Rectal smooth muscle tissue (tissue), 1 donor: ENCODE data around the gene CSRP1.

Experiments used
- H3K27ac ChIP-seq: one replicate; pipeline ENCODE4 v1.7.0; 2013; ENCODE audit warnings: low read depth, low read length, inconsistent platforms
- H3K27me3 ChIP-seq: one replicate; pipeline ENCODE4 v1.7.0; 2013; ENCODE audit warnings: low read length; ENCODE audit not compliant: control insufficient read depth, insufficient read depth
- H3K36me3 ChIP-seq: one replicate; pipeline ENCODE4 v1.7.0; 2013; ENCODE audit warnings: low read length; ENCODE audit not compliant: control insufficient read depth, insufficient read depth
- H3K4me1 ChIP-seq: one replicate; pipeline ENCODE4 v1.7.0; 2013; ENCODE audit warnings: low read length; ENCODE audit not compliant: control insufficient read depth, insufficient read depth
- H3K4me3 ChIP-seq: one replicate; pipeline ENCODE4 v1.7.0; 2013; ENCODE audit warnings: low read length
- H3K9ac ChIP-seq: one replicate; pipeline ENCODE4 v1.7.0; 2013; ENCODE audit warnings: low read length

The CSRP1 gene

DNA sequence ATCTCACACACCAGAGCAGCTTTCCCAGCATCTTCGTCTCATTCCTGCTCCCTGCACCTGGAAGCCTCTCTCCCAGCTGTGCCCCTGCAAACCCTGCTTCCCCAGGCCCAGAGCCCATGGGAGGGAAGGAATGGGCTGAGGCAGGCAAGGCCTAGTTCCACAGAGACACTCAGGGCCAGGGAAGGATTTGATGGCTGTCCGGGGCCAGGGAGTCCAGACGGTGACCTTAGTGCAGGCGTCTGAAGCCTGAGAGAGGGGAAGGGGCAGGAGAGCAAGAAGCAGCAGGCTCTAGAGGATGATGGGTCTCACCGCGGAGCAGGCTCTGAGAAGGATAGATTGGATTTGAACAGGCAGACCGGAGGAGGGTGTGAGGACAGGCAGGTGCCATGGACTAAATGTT, 63.2 kb downstream of the CSRP1 start:
- H3K4me3 ChIP-seq: no peak overlapping the region
- no peak overlapping the region for H3K27ac ChIP-seq
- H3K27me3 ChIP-seq: no peaks in the 10 kb centered on the region
- peaks cover 2% of the 10 kb centered on the region for H3K4me1 ChIP-seq
- H3K9ac ChIP-seq: no peak overlapping the region
- no peaks in the 10 kb centered on the region for H3K36me3 ChIP-seq

DNA sequence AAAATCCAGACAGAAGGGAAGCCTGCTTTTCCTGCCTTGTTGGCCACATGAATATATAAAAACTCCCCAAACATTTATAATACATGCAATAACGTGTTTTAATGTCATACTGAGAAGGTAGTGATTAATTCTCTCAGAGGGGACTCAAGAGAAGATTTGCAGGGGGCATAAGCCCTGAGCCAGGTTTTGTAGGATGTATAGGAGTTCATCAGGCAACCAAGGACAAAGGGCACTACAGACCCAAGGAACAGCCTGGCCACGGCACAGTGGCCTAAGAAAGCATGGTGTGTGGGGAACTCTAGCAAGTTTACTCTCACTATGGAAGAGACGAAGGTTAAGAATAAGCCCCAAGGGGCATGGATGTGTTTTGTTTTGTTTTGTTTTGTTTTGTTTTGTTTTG, 70.0 kb downstream of the CSRP1 start:
- H3K27ac ChIP-seq: no peak overlapping the region
- no peaks in the 10 kb centered on the region for H3K36me3 ChIP-seq
- no peaks in the 10 kb centered on the region for H3K27me3 ChIP-seq
- no peak overlapping the region for H3K4me3 ChIP-seq
- H3K4me1 ChIP-seq: no peaks in the 10 kb centered on the region
- no peak overlapping the region for H3K9ac ChIP-seq

DNA sequence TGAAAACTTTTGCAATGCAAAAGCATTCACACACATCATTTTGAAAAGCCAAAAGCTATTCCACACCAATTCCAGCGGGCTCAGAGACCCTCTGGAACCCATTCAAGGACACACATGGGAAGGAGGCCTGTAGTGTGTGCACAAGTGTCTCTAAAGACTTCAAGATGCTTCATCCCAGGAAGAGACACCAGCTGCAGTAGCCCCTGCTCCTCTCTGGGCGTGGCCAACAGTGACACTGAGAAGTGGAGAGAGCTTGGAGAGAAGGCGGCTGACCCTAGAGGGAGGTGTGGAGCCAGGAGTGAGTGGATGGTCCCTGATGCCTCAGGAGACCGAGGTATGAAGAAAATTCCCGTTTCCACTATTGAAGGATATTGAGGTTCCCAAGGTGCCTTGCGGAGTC, 70.5 kb downstream of the CSRP1 start:
- Histone ChIP-seq H3K4me3 (no peak overlapping the region), H3K36me3 (no peaks in the 10 kb centered on the region), H3K4me1 (no peaks in the 10 kb centered on the region), H3K27ac (no peak overlapping the region), H3K9ac (no peak overlapping the region), H3K27me3 (no peaks in the 10 kb centered on the region)

DNA sequence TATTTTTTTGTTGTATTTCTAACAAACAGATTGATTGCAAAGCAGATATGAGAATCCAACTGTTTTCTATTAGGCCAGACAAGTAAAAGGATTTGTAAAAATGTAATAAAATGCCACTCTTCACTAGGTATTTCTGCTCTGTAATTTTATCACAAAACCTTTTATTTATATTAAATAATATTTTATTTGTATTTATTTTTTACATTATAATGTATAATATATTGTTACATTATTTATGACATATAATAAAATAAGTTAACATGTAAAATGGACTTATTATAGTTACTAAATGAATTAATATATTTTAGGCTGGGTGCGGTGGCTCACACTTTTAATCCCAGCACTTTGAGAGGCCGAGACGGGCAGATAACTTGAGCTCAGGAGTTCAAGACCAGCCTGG, 72.7 kb downstream of the CSRP1 start:
- no peaks in the 10 kb centered on the region for H3K36me3 ChIP-seq
- no peaks in the 10 kb centered on the region for H3K27me3 ChIP-seq
- no peaks in the 10 kb centered on the region for H3K4me1 ChIP-seq
- no peak overlapping the region for H3K27ac ChIP-seq
- no peak overlapping the region for H3K9ac ChIP-seq
- no peak overlapping the region for H3K4me3 ChIP-seq

DNA sequence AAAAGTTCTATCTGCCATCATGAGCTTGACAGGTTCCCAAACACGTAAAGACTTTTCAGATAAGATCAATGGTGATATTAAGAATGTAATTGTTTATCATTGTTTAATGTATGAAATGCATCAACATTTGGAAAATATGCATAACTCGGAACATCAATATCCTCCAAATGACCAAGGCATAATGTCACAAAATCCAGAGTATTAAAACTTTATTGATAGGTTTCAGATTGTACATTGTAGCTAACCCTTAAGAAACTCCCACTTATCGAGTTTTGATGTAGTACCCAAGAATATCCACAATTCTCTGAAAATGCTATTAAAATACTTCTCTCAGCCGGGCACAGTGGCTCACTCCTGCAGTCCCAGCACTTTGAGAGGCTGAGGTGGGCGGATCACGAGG, 73.3 kb downstream of the CSRP1 start:
- Histone ChIP-seq H3K27me3 (no peaks in the 10 kb centered on the region), H3K4me1 (no peaks in the 10 kb centered on the region), H3K36me3 (no peaks in the 10 kb centered on the region), H3K4me3 (no peak overlapping the region), H3K9ac (no peak overlapping the region), H3K27ac (no peak overlapping the region)
